Measurements from ENCODE around the gene GRM7. TPM values are rescaled to one million over a fixed set of nuclear protein-coding genes. Genes with fewer than 3 reads are reported as not detected.

The GRM7 gene
- total and polyA plus RNA-seq, 5 donors from 2014 or later, result not detected

- Histone ChIP-seq H3K27ac (ENCODE audit: insufficient read depth, low read length, poor library complexity, severe bottlenecking) (no peak overlapping the region), H3K9me3 (ENCODE audit: control insufficient read depth in 2 of 2, low read length in 2 of 2) (peaks cover 0 to 3% of the 10 kb centered on the region in 2 experiments), H3K27me3 (ENCODE audit: control insufficient read depth, insufficient read depth, low read length) (no peaks in the 10 kb centered on the region), H3K36me3 (ENCODE audit: control insufficient read depth, insufficient read depth, low read length) (no peaks in the 10 kb centered on the region), H3K4me3 (ENCODE audit: low read depth, low read length) (no peak overlapping the region), H3K4me1 (ENCODE audit: control insufficient read depth, insufficient read depth, low read length, poor library complexity, severe bottlenecking) (no peaks in the 10 kb centered on the region)
- H3K27ac Mint-ChIP-seq, result no peak overlapping the region
- no peaks in the 10 kb centered on the region for H3K36me3 Mint-ChIP-seq
- DNase-seq (no peak), ATAC-seq (ENCODE audit: low read depth in 2 of 2) (no peak)
- no peak overlapping the region for H3K4me3 Mint-ChIP-seq
- peaks cover 0 to 13% (median 3%) of the 10 kb centered on the region in 7 donors for H3K9me3 Mint-ChIP-seq
- H3K27me3 Mint-ChIP-seq, result no peaks in the 10 kb centered on the region
- no peaks in the 10 kb centered on the region for H3K4me1 Mint-ChIP-seq
These were observed 403.2 kb downstream of the GRM7 start for GRCh38 chr3:7264196-7264526.

DNA sequence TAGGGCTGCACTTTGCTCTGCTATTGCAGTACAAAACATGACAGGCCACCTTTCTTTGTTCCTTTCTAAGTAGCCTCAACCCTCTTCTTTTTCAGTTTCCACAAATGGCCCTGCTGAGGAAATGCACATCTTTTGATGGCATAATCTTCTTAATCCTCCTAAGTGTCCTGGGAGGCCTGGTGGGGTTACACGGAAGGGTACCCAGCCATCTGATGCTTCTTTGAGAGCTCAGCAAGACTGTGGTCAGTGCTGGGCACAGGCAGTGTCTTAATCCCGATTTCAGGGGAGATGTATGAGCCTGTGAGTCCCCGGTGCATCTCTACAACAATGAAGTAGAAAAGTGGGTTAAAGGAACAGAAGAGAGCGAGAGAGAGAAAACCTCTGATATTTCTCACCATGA, 404.8 kb downstream of the GRM7 start:
- Histone ChIP-seq H3K4me3 (ENCODE audit: low read depth, low read length) (no peak overlapping the region), H3K4me1 (ENCODE audit: control insufficient read depth, insufficient read depth, low read length, poor library complexity, severe bottlenecking) (no peaks in the 10 kb centered on the region), H3K36me3 (ENCODE audit: control insufficient read depth, insufficient read depth, low read length) (no peaks in the 10 kb centered on the region), H3K27me3 (ENCODE audit: control insufficient read depth, insufficient read depth, low read length) (no peaks in the 10 kb centered on the region), H3K9me3 (ENCODE audit: control insufficient read depth in 2 of 2, low read length in 2 of 2) (peaks cover 3% of the 10 kb centered on the region in 2 experiments), H3K27ac (ENCODE audit: insufficient read depth, low read length, poor library complexity, severe bottlenecking) (no peak overlapping the region)
- peaks cover 0 to 12% (median 3%) of the 10 kb centered on the region in 7 donors for H3K9me3 Mint-ChIP-seq
- H3K27ac Mint-ChIP-seq, result no peak overlapping the region
- no peaks in the 10 kb centered on the region for H3K36me3 Mint-ChIP-seq
- DNase-seq, result no peak
- ATAC-seq (ENCODE audit: low read depth in 2 of 2), result no peak
- H3K4me3 Mint-ChIP-seq, result no peak overlapping the region
- H3K27me3 Mint-ChIP-seq, result no peaks in the 10 kb centered on the region
- H3K4me1 Mint-ChIP-seq, result no peaks in the 10 kb centered on the region

- no peaks in the 10 kb centered on the region for H3K4me1 ChIP-seq (ENCODE audit: control insufficient read depth, insufficient read depth, low read length, poor library complexity, severe bottlenecking)
- Mint-ChIP-seq H3K27me3 (no peaks in the 10 kb centered on the region), H3K27ac (no peak overlapping the region), H3K9me3 (peaks cover 0 to 10% (median 3%) of the 10 kb centered on the region in 7 donors), H3K4me1 (no peaks in the 10 kb centered on the region), H3K4me3 (no peak overlapping the region), H3K36me3 (no peaks in the 10 kb centered on the region)
- no peak overlapping the region for H3K4me3 ChIP-seq (ENCODE audit: low read depth, low read length)
- no peak for DNase-seq
- H3K27me3 ChIP-seq (ENCODE audit: control insufficient read depth, insufficient read depth, low read length), result no peaks in the 10 kb centered on the region
- H3K9me3 ChIP-seq (ENCODE audit: control insufficient read depth in 2 of 2, low read length in 2 of 2), result peaks cover 3 to 4% of the 10 kb centered on the region in 2 experiments
- no peak overlapping the region for H3K27ac ChIP-seq (ENCODE audit: insufficient read depth, low read length, poor library complexity, severe bottlenecking)
- no peaks in the 10 kb centered on the region for H3K36me3 ChIP-seq (ENCODE audit: control insufficient read depth, insufficient read depth, low read length)
- no peak for ATAC-seq (ENCODE audit: low read depth in 2 of 2)
These were observed 405.6 kb downstream of the GRM7 start for GRCh38 chr3:7266551-7266950.

GRCh38 chr3:7270731-7271130, 409.8 kb downstream of the GRM7 start:
- Mint-ChIP-seq H3K36me3 (no peaks in the 10 kb centered on the region), H3K4me1 (no peaks in the 10 kb centered on the region), H3K4me3 (no peak overlapping the region), H3K27ac (no peak overlapping the region), H3K9me3 (peaks cover 0 to 14% (median 4%) of the 10 kb centered on the region in 7 donors), H3K27me3 (no peaks in the 10 kb centered on the region)
- DNase-seq (no peak), ATAC-seq (ENCODE audit: low read depth in 2 of 2) (no peak)
- Histone ChIP-seq H3K36me3 (ENCODE audit: control insufficient read depth, insufficient read depth, low read length) (no peaks in the 10 kb centered on the region), H3K9me3 (ENCODE audit: control insufficient read depth in 2 of 2, low read length in 2 of 2) (peaks cover 3 to 4% of the 10 kb centered on the region in 2 experiments), H3K4me3 (ENCODE audit: low read depth, low read length) (no peak overlapping the region), H3K27ac (ENCODE audit: insufficient read depth, low read length, poor library complexity, severe bottlenecking) (no peak overlapping the region), H3K27me3 (ENCODE audit: control insufficient read depth, insufficient read depth, low read length) (no peaks in the 10 kb centered on the region), H3K4me1 (ENCODE audit: control insufficient read depth, insufficient read depth, low read length, poor library complexity, severe bottlenecking) (no peaks in the 10 kb centered on the region)

GRCh38 chr3:7271631-7272030, 410.7 kb downstream of the GRM7 start:
- Histone ChIP-seq H3K36me3 (ENCODE audit: control insufficient read depth, insufficient read depth, low read length) (no peaks in the 10 kb centered on the region), H3K27ac (ENCODE audit: insufficient read depth, low read length, poor library complexity, severe bottlenecking) (no peak overlapping the region), H3K4me3 (ENCODE audit: low read depth, low read length) (no peak overlapping the region), H3K27me3 (ENCODE audit: control insufficient read depth, insufficient read depth, low read length) (no peaks in the 10 kb centered on the region), H3K9me3 (ENCODE audit: control insufficient read depth in 2 of 2, low read length in 2 of 2) (peaks cover 3 to 4% of the 10 kb centered on the region in 2 experiments), H3K4me1 (ENCODE audit: control insufficient read depth, insufficient read depth, low read length, poor library complexity, severe bottlenecking) (no peaks in the 10 kb centered on the region)
- no peak for DNase-seq
- no peak for ATAC-seq (ENCODE audit: low read depth in 2 of 2)
- Mint-ChIP-seq H3K9me3 (peaks cover 0 to 14% (median 6%) of the 10 kb centered on the region in 7 donors), H3K4me1 (no peaks in the 10 kb centered on the region), H3K27me3 (no peaks in the 10 kb centered on the region), H3K4me3 (no peak overlapping the region), H3K36me3 (no peaks in the 10 kb centered on the region), H3K27ac (no peak overlapping the region)

- peaks cover 3 to 4% of the 10 kb centered on the region in 2 experiments for H3K9me3 ChIP-seq (ENCODE audit: control insufficient read depth in 2 of 2, low read length in 2 of 2)
- no peaks in the 10 kb centered on the region for H3K27me3 Mint-ChIP-seq
- H3K4me1 ChIP-seq (ENCODE audit: control insufficient read depth, insufficient read depth, low read length, poor library complexity, severe bottlenecking), result no peaks in the 10 kb centered on the region
- DNase-seq (no peak), ATAC-seq (ENCODE audit: low read depth in 2 of 2) (no peak)
- no peak overlapping the region for H3K4me3 ChIP-seq (ENCODE audit: low read depth, low read length)
- no peaks in the 10 kb centered on the region for H3K36me3 Mint-ChIP-seq
- H3K36me3 ChIP-seq (ENCODE audit: control insufficient read depth, insufficient read depth, low read length), result no peaks in the 10 kb centered on the region
- peaks cover 0 to 12% (median 6%) of the 10 kb centered on the region in 7 donors for H3K9me3 Mint-ChIP-seq
- H3K27me3 ChIP-seq (ENCODE audit: control insufficient read depth, insufficient read depth, low read length), result no peaks in the 10 kb centered on the region
- no peak overlapping the region for H3K27ac Mint-ChIP-seq
- no peak overlapping the region for H3K27ac ChIP-seq (ENCODE audit: insufficient read depth, low read length, poor library complexity, severe bottlenecking)
- H3K4me3 Mint-ChIP-seq, result no peak overlapping the region
- H3K4me1 Mint-ChIP-seq, result no peaks in the 10 kb centered on the region
These were observed 411.3 kb downstream of the GRM7 start for GRCh38 chr3:7272203-7272602.

GRCh38 chr3:7275396-7275795, 414.5 kb downstream of the GRM7 start:
- Histone ChIP-seq H3K4me1 (ENCODE audit: control insufficient read depth, insufficient read depth, low read length, poor library complexity, severe bottlenecking) (no peaks in the 10 kb centered on the region), H3K36me3 (ENCODE audit: control insufficient read depth, insufficient read depth, low read length) (no peaks in the 10 kb centered on the region), H3K27ac (ENCODE audit: insufficient read depth, low read length, poor library complexity, severe bottlenecking) (no peak overlapping the region), H3K4me3 (ENCODE audit: low read depth, low read length) (no peak overlapping the region), H3K27me3 (ENCODE audit: control insufficient read depth, insufficient read depth, low read length) (no peaks in the 10 kb centered on the region), H3K9me3 (ENCODE audit: control insufficient read depth in 2 of 2, low read length in 2 of 2) (peaks cover 0 to 4% of the 10 kb centered on the region in 2 experiments)
- ATAC-seq (ENCODE audit: low read depth in 2 of 2) (no peak), DNase-seq (no peak)
- H3K4me3 Mint-ChIP-seq, result no peak overlapping the region
- no peaks in the 10 kb centered on the region for H3K27me3 Mint-ChIP-seq
- no peaks in the 10 kb centered on the region for H3K4me1 Mint-ChIP-seq
- H3K9me3 Mint-ChIP-seq, result peaks cover 0 to 10% (median 5%) of the 10 kb centered on the region in 7 donors
- H3K36me3 Mint-ChIP-seq, result no peaks in the 10 kb centered on the region
- H3K27ac Mint-ChIP-seq, result no peak overlapping the region

DNA sequence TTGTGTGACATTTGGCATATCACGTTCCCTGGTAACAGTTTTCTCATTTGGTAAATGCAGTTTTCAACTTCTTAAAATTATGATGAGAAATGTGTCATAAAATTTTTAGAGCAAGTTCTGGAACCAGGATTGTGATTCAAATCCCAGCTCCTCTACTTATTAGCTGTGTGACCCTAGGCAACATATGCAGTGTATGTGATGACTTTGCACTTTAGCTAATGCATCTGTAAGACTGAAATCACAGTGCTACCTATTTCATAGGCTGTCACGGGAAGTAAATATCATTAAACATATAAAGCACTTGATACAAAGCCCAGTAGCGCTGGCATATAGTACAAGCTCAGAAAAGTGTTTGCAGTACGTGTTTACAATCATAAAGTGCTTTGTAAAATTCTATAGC, 419.4 kb downstream of the GRM7 start:
- Mint-ChIP-seq H3K4me3 (no peak overlapping the region), H3K27me3 (no peaks in the 10 kb centered on the region), H3K4me1 (no peaks in the 10 kb centered on the region), H3K27ac (no peak overlapping the region), H3K36me3 (no peaks in the 10 kb centered on the region), H3K9me3 (peaks cover 0 to 7% (median 3%) of the 10 kb centered on the region in 7 donors)
- H3K36me3 ChIP-seq (ENCODE audit: control insufficient read depth, insufficient read depth, low read length), result no peaks in the 10 kb centered on the region
- no peak overlapping the region for H3K27ac ChIP-seq (ENCODE audit: insufficient read depth, low read length, poor library complexity, severe bottlenecking)
- H3K4me1 ChIP-seq (ENCODE audit: control insufficient read depth, insufficient read depth, low read length, poor library complexity, severe bottlenecking), result no peaks in the 10 kb centered on the region
- no peaks in the 10 kb centered on the region for H3K27me3 ChIP-seq (ENCODE audit: control insufficient read depth, insufficient read depth, low read length)
- no peak overlapping the region for H3K4me3 ChIP-seq (ENCODE audit: low read depth, low read length)
- DNase-seq (no peak), ATAC-seq (ENCODE audit: low read depth in 2 of 2) (no peak)
- H3K9me3 ChIP-seq (ENCODE audit: control insufficient read depth in 2 of 2, low read length in 2 of 2), result no peaks in the 10 kb centered on the region

Measured in CD4-positive, CD25-positive, alpha-beta regulatory T cell (primary cell).